NCI-H1436 treated with DMSO at 0.1 percent for 48 hours (cell line): ENCODE results near the gene GNPDA2.
A peak's percentile ranks its signal among the peaks of the same experiment; 100 is the strongest.
"Not testable (repeated sequence)": the region's sequence is repeated elsewhere in the genome, so short reads cannot be mapped to it uniquely, and the experiment has no call there.

Experiments
- DNase-seq: peaks from one replicate; lab custom pipeline; 2025; lab: John Stamatoyannopoulos, UW

The GNPDA2 gene

GRCh38 chr4:44726038-44726871, at the start of gene GNPDA2:
Gene GNPDA2 (minus strand): TSS chr4:44726556. CDS start chr4:44722207, 4,349 bp downstream.
- DNase-seq, result peak; percentile 56

DNA sequence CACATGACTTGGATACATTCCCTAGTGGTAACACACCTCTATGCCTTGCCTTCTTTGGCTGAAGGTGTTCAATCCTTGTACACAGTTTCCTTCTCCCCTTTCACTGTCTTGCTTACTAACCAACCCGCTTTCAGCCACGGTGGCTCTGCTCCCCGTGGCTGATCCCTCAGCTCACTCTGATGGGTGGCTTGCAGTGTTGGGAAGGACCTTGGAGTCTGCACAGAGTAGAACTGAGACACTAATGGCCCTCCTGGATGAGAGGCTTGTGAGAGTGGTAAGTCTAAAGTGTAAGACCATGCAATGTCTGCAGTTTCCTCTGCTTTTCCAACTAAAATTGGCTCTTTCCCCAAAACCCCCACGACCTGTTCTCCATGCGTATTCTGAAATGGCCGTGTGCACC, 46.0 kb upstream of the GNPDA2 start:
- no peak for DNase-seq

- no peak for DNase-seq
Measured at GRCh38 chr4:44771789-44772188, 45.4 kb upstream of the GNPDA2 start.

DNA sequence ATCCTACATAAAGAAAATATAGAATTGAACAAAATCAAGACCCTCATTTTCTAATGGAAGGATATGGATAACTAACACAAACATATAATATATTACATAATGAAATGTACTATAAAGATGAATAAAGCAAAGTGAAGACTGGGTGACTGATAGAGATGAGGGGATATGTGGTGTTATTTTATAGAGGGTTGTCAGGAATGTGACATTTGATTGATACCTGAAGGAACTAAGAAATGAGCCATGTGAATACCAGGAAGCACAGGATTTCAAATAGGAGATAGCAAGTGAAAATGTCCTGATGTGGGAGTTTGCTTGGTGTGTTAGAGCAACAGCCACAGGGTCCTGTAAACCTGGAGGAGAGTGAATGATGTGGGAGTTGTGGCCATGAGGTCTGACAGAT, 40.1 kb upstream of the GNPDA2 start:
- DNase-seq, result no peak

- no peak for DNase-seq
Measured at GRCh38 chr4:44765116-44765515, 38.8 kb upstream of the GNPDA2 start.

GRCh38 chr4:44761306-44761705, 35.0 kb upstream of the GNPDA2 start:
- DNase-seq, result no peak

DNA sequence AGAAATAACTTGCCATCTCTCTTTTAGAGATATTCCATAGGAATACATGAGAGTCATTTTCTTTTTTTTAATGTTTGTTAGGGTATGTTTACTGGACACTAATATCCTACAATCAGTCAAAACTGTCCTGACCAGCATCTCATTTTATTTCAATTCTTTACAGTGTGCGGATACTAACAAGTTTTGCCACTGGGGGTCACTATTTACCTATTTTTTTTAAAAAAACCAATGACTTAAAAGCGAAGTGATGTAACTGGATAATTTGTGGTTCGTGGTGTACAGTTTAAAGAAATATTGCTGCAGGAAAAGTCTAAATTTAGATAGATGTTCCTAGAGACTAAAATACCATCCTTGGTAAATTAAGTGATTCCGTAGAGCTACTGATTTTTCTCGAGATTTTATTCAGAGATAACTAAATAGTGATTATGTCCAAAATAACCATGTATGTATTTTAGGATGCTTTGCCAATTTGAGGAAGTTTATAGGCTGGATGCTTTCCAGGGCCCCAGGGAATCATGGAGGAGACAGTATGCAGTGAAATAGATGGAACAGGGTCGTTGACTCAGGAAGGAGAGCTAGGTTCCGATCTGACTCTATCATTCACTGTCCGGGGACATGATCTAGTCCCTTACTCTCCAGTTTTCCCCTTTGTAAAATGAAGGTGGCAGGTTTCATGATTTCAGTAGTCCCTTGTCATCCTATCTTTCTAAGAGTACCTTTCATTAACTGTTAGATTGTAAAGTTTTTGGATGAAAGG, 34.0 kb upstream of the GNPDA2 start:
- DNase-seq, result no peak

DNA sequence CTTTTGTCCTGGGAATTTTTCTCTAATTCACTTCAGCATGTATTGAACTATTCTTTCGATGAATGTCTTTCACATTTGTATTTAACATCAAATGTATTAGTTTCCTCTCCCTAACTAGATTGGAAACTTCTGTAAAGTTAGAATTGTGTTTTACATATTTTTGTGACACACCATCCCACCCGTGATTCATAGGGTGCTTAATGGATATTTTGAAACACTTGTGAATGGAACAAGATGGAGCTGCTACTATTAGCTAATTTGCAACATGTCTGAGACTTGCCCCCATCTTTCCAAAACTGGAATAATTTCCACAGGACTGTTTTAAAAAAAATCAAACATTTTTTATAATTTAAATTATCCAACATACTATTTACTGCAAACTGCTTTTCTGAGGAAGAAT, 30.2 kb upstream of the GNPDA2 start:
- no peak for DNase-seq

DNA sequence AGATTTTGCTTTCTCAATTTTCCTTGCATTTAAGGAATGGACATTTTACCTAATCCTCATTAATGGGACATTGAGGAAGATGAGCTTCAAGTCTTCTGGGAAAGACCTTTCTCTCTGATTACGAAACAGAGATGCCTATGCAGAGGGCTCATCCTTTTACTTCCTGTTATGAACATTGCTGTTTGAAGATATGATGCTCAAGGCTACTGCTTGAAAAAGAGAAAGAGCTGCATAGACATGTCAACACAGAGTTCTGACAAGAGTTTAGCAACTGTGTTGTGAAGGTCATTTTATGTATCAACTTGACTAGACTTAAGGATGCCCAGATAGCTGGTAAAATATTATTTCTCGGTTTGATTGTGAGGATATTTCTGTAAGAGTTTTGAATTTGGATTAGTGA, 13.8 kb upstream of the GNPDA2 start:
- no peak for DNase-seq

DNA sequence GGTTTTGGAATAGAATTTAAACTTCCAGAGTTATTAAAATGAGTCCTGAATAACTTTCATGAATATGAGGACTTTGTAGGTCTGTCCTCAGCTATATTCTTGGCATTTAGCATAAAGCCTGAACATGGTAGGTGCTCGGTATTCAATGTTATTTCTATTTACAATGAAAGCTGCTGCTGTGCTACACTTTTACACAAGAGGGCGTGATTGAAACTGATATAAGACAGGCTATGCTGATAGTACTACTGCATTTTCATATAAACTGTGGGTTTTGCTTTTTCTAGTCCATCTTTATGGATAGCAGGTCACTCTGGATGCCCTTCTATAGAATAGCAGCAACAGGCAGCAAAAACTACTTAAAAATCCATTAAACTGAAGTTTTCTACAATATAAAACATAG, 12.3 kb upstream of the GNPDA2 start:
- DNase-seq, result no peak

- no peak for DNase-seq
Measured at GRCh38 chr4:44736900-44737299, 10.5 kb upstream of the GNPDA2 start.

DNA sequence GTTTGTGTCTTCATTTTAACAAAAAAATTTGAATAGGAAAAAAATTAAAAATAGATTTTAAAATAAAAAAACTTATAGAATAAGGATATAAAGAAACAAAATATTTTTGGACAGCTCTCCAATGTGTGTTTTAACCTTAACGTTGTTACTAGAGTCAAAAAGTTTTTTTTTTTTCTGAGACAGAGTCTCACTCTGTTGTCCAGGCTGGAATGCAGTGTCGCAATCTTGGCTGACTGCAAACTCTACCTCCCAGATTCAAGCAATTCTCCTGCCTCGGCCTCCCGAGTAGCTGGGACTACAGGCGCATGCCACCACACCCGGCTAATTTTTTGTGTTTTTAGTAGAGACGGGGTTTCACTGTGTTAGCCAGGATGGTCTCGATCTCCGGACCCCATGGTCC, 2.3 kb upstream of the GNPDA2 start:
- not testable (repeated sequence) for DNase-seq

GRCh38 chr4:44727471-44727870, 1.1 kb upstream of the GNPDA2 start:
- no peak for DNase-seq

DNA sequence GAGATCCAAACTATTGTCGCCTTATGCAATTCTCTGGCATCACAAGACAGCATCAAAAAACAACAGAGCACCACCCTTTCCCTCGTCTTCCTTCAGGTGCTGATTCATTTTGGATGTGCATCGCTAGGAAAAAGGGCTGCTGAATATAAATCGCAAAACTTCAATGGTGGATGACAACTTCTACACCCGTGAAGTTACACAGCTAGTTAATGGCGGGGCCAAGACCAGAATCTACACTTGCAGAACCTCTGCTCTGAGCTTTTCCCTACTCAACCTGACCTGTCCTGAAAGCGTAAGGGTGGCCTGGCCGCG, 674 bp downstream of the GNPDA2 start:
- DNase-seq, result no peak

DNA sequence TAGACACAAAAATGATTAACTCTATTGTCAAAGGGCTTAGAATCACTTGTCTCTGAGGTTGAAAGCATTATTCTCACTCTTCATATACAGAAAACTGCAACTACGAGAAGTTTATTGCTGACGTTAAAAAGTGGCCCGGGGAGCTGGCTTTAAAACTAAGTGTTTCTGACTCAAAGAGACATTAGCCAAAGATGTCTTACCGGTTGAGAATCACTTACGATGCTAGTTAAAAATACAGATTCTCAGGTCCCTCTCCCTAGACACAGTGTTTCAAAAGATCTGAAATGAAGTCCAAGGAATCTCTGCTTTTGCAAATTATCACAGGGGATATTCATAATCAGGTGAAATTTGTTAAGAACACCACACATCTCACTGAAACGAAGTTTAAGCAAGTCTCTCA, 1.2 kb downstream of the GNPDA2 start:
- no peak for DNase-seq

- DNase-seq, result no peak
Measured at GRCh38 chr4:44722001-44722400, 4.4 kb downstream of the GNPDA2 start.

DNA sequence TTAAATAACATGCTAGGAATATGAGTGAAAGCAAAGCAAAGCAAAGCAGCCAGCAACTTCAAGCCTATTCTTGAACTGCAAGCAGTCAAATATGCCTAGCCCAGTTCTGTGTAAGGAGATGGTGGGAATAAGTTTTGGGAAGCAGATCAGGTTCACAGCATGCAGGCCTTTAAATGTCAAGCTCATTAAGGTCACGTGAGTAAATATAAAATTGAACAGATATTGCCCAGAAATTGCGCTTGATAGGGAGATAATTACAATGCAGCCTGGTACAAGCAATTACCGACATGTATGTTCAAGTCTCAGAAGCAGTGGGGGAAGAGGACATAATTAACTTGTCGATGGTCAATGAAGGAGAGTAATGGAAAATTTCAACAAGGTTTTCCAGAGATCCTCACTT, 6.0 kb downstream of the GNPDA2 start:
- peak; percentile 26 for DNase-seq

DNA sequence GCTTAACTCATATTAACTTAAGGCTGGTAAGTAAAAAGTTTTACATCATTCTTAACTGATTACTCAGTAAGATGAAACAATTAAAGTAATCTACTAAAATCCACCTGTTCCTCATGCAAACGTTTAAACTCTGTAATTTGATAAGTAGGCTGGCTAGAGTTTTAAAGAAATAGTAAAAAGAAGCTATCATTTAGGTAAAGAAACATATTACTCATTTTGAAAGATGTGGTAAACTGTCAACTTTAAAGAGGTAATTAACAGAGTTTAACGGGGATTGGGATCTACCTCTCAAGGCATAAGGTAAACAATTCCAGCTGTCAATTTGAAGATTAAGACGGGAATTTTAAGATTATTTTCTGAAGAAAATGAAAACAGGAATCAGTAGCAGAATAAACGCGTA, 9.8 kb downstream of the GNPDA2 start:
- no peak for DNase-seq

DNA sequence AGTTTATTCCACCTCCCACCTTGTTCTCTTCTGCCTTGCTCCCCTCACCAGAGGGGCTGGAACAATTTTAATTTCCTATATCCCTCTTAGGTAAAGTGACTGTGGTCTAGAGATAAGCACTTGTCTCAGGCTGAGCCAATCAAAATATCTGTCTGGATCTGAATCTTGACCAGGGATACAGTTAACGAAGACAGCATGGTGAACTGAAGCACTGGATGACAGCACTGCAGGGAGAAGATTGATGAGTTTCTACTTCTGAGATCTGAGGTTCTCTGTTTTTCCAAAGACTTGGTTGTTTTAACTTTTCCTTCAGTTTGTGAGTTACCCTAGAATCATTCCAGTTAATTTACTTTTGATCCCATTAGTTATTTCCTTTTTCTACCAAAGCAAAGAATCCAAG, 13.2 kb downstream of the GNPDA2 start:
- DNase-seq, result no peak

DNA sequence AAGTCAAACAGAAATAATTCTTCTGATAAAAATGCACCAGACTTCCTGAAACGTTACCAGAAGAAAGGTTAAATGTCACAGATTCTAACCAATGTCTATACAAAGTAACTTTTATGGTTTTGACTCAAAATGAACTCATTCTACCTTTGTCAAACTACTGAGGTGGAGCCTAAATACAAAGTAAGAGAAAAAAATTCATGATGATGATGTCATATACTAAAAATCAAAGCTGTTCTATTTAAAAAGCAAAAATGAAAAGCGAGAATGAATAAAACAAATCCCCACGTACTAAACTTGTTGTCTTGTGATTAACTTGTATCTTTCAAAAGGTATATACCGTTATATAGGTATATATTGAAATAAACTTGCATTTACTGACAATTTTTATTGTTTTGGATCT, 21.7 kb downstream of the GNPDA2 start:
- no peak for DNase-seq

- no peak for DNase-seq
Measured at GRCh38 chr4:44701037-44701436, 25.3 kb downstream of the GNPDA2 start.

GRCh38 chr4:44700427-44700826, 25.9 kb downstream of the GNPDA2 start:
- DNase-seq, result no peak

- DNase-seq, result no peak
Measured at GRCh38 chr4:44684648-44685047, 41.7 kb downstream of the GNPDA2 start.

GRCh38 chr4:44679060-44679459, 47.3 kb downstream of the GNPDA2 start:
- no peak for DNase-seq
